H1 (cell line): ENCODE measurements around the gene SP5. TPM values are rescaled to one million over a fixed set of nuclear protein-coding genes. Genes with fewer than 3 reads are reported as not detected.

Source experiments
- JUND ChIP-seq: IDR thresholded peaks from 2 replicates; pipeline ENCODE4 v1.6.1; 2011; ENCODE audit warnings: mild to moderate bottlenecking, improper control_type of control experiment, low read length
- RBBP5 ChIP-seq: IDR thresholded peaks from 2 replicates; pipeline ENCODE4 v1.7.1; 2012; ENCODE audit warnings: low read depth, mild to moderate bottlenecking, inconsistent platforms, low read length, moderate library complexity, borderline replicate concordance
- YY1 ChIP-seq: IDR thresholded peaks from 2 replicates; pipeline ENCODE4 v1.6.1; 2011; ENCODE audit warnings: low read depth, mild to moderate bottlenecking, low read length
- polyA plus RNA-seq, 7 experiments: library from polyadenylated mRNA; depleted of rRNA in 3 of 7; stranded (reverse) in 5 of 7; unstranded in 2 of 7; fragments of >200 nt in 5 of 7; fragments of 200-250 nt in 2 of 7; gene quantifications; 1 replicate in 5 of 7; 2 replicates in 1 of 7; 4 replicates in 1 of 7; pipeline versions ENCODE4 v1.2.1 to v1.2.3, GENCODE V29; 2011 to 2013; ENCODE audit warnings: missing spikeins in 2 of 7, mixed read lengths in 2 of 7
- total RNA-seq: library from RNA; stranded (reverse); fragmentation: NEBNext Ultra II Directional; extraction: Animal tissue kit (Norgen Biotek cat#: 25700); gene quantifications from 2 replicates; pipeline ENCODE4 v1.2.1, GENCODE V29; 2021

The SP5 gene
- total and polyA plus RNA-seq, 2 of the 8 experiments (the other 6 are each of a cell fraction or from before 2014, with no cell fraction given): 0.17 TPM; not detected in 1

DNA sequence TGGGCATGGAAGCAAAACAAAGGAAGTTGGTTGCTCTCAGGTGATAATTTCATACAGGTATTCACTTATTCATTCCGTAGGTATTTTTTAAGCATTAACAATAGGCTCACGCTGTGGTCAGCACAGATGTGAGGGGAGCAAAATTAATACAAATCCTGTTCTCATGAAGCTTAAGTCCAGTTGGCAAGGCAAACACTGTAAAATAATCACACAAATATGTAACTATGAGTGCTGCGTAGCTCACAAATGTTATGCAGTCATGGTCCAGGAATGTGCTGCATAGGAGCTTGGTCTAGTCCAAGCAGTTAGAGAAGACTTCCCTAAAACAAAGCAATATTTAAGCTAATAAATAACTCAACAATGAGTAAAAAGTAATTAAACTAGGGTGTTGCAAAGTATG is 23.9 kb downstream of the SP5 start (continued):
- no peak for TF ChIP-seq RBBP5
- no peak for TF ChIP-seq JUND
- no peak for TF ChIP-seq YY1
